ENCODE results near the gene ANGEL1.

The ANGEL1 gene

DNA sequence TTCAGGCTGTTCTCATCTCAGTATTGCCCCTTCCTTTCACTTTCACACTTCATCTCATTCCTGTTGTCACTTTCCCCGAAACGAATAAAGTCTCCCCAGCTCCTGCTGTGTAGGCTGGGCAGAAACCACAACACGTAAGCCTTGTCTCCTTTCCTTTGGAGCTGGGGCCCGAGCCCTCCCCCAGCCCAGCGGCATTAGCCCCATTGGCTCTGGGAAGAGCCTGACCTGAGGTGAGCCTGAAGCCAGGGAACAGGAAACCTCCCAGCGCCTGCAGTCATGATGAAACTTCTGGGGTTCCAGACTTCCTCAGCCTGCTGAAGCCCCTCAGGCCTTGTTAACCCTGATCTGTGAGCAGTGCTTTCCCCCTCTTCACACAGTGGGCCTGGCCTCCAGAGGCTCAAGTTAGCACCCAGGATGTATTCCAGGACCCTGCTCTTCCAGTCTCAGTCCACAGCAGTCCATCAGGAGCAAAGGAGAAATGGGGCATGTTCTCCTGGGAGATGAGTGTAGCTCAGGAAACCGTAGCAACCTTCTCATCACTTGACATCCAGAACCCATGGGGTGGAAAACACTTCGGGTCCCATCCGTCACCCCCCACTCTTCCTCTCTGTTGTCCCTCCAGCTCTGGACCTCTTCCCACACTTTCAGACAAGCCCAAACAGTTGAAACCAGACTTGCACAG, 29.7 kb downstream of the ANGEL1 start:
- H3K4me2 ChIP-seq (ENCODE audit: low read depth, low read length, poor library complexity, severe bottlenecking), result no peak overlapping the region
- no peaks in the 10 kb centered on the region for H3K27me3 ChIP-seq (ENCODE audit: low read length)
- H3K79me2 ChIP-seq (ENCODE audit: insufficient read depth, low read length), result no peaks in the 10 kb centered on the region
- H3K27ac ChIP-seq (ENCODE audit: low read depth, low read length), result no peak overlapping the region
- no peak overlapping the region for H3K4me3 ChIP-seq (ENCODE audit: insufficient read depth, low read length, poor library complexity, severe bottlenecking)
- H3K9ac ChIP-seq (ENCODE audit: low read length), result no peak overlapping the region
- H2AFZ ChIP-seq (ENCODE audit: low read depth, low read length, severe bottlenecking), result no peak overlapping the region
- no peaks in the 10 kb centered on the region for H3F3A ChIP-seq (ENCODE audit: insufficient read depth)
- TF ChIP-seq EZH2phosphoT487 (conservative IDR thresholded peaks at IDR 0.05; ENCODE audit: low read length), result no peak
- TF ChIP-seq, protein P1, sequence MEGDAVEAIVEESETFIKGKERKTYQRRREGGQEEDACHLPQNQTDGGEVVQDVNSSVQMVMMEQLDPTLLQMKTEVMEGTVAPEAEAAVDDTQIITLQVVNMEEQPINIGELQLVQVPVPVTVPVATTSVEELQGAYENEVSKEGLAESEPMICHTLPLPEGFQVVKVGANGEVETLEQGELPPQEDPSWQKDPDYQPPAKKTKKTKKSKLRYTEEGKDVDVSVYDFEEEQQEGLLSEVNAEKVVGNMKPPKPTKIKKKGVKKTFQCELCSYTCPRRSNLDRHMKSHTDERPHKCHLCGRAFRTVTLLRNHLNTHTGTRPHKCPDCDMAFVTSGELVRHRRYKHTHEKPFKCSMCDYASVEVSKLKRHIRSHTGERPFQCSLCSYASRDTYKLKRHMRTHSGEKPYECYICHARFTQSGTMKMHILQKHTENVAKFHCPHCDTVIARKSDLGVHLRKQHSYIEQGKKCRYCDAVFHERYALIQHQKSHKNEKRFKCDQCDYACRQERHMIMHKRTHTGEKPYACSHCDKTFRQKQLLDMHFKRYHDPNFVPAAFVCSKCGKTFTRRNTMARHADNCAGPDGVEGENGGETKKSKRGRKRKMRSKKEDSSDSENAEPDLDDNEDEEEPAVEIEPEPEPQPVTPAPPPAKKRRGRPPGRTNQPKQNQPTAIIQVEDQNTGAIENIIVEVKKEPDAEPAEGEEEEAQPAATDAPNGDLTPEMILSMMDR (IDR thresholded peaks at IDR 0.05; ENCODE audit: insufficient read depth, low read length, poor library complexity, severe bottlenecking), result no peak
- H4K20me1 ChIP-seq (ENCODE audit: low read depth, low read length), result no peaks in the 10 kb centered on the region
- no peaks in the 10 kb centered on the region for H3K9me3 ChIP-seq (ENCODE audit: insufficient read depth, low read length)
- no peaks in the 10 kb centered on the region for H3K9me2 ChIP-seq (replicated peaks; ENCODE audit: insufficient read depth, low read length)
- no peaks in the 10 kb centered on the region for H3K36me3 ChIP-seq (ENCODE audit: low read length)

DNA sequence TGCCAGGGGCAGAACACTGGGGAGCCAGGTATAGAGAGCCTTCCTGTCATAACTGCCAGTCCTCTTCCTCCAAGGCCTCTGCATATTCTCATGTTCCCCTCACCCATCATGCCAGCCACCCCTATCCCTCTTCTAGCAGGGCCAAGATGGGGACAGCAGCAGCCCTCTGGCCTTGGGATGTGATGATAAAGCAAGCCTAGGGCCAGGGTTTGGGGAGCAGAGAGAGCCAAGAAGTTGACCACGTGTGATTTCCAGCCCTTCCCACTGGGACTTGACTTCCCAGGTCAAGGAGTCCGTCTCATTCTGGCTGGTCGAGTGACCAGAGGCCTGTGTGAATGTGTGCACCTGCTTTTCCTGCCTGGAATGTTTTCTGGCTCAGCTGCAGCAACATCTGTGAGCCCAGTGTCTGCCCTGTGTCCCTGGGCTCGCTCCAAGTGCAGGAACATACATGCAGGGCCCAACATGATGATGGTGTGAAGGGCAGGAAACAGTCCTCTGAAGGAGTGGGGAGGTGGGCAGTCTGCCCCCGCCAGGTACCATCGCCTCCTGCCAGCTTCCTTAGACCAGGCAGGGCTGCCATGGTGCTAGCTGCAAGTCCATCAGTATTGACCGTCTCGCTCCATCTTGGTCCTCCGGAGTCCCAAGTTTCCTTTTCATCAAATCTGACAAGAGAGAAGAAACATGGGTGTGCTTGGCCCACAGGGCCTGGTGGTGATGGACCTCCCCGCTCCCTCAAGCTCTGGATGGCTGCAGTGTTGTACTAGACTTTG, 30.4 kb downstream of the ANGEL1 start:
- Histone ChIP-seq H2AFZ (ENCODE audit: low read depth, low read length, severe bottlenecking) (no peak overlapping the region), H3K9ac (ENCODE audit: low read length) (no peak overlapping the region), H3F3A (ENCODE audit: insufficient read depth) (no peaks in the 10 kb centered on the region), H3K4me2 (ENCODE audit: low read depth, low read length, poor library complexity, severe bottlenecking) (no peak overlapping the region), H3K27me3 (ENCODE audit: low read length) (no peaks in the 10 kb centered on the region), H3K36me3 (ENCODE audit: low read length) (no peaks in the 10 kb centered on the region), H3K9me2 (replicated peaks; ENCODE audit: insufficient read depth, low read length) (no peaks in the 10 kb centered on the region), H3K79me2 (ENCODE audit: insufficient read depth, low read length) (no peaks in the 10 kb centered on the region), H3K4me3 (ENCODE audit: insufficient read depth, low read length, poor library complexity, severe bottlenecking) (no peak overlapping the region), H4K20me1 (ENCODE audit: low read depth, low read length) (no peaks in the 10 kb centered on the region), H3K27ac (ENCODE audit: low read depth, low read length) (no peak overlapping the region), H3K9me3 (ENCODE audit: insufficient read depth, low read length) (no peaks in the 10 kb centered on the region)
- TF ChIP-seq, protein P1 (IDR thresholded peaks at IDR 0.05; ENCODE audit: insufficient read depth, low read length, poor library complexity, severe bottlenecking), result no peak
- no peak for TF ChIP-seq EZH2phosphoT487 (conservative IDR thresholded peaks at IDR 0.05; ENCODE audit: low read length)

DNA sequence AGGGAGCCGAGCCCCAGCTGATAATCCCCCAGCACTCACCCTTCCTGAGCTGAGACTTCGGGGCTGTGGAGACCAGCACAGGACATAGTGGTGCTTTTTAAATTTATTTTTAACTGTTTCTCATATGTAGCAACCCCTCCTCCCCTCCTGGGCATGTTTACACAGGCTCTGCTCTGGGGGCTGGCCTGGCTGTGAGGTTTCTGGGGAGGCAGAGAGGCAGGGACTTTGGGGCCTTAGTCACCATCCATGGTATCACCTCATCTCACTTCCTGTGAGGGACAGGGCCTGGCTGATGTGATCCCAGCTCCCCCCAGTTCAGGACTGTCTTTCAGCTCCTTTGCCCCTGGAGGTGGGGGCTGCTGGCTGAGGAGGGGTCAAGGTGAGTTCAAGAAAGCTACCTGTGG, 31.0 kb downstream of the ANGEL1 start:
- no peak overlapping the region for H3K27ac ChIP-seq (ENCODE audit: low read depth, low read length)
- no peaks in the 10 kb centered on the region for H3K79me2 ChIP-seq (ENCODE audit: insufficient read depth, low read length)

More for the DNA sequence above, 31.0 kb downstream of the ANGEL1 start:
- Histone ChIP-seq H3K4me2 (ENCODE audit: low read depth, low read length, poor library complexity, severe bottlenecking) (no peak overlapping the region), H2AFZ (ENCODE audit: low read depth, low read length, severe bottlenecking) (no peak overlapping the region), H3K9ac (ENCODE audit: low read length) (no peak overlapping the region), H3F3A (ENCODE audit: insufficient read depth) (no peaks in the 10 kb centered on the region), H3K36me3 (ENCODE audit: low read length) (no peaks in the 10 kb centered on the region), H3K9me2 (replicated peaks; ENCODE audit: insufficient read depth, low read length) (no peaks in the 10 kb centered on the region), H4K20me1 (ENCODE audit: low read depth, low read length) (no peaks in the 10 kb centered on the region), H3K4me3 (ENCODE audit: insufficient read depth, low read length, poor library complexity, severe bottlenecking) (no peak overlapping the region), H3K9me3 (ENCODE audit: insufficient read depth, low read length) (no peaks in the 10 kb centered on the region), H3K27me3 (ENCODE audit: low read length) (no peaks in the 10 kb centered on the region)
- no peak for TF ChIP-seq EZH2phosphoT487 (conservative IDR thresholded peaks at IDR 0.05; ENCODE audit: low read length)
- TF ChIP-seq, protein P1 (IDR thresholded peaks at IDR 0.05; ENCODE audit: insufficient read depth, low read length, poor library complexity, severe bottlenecking), result no peak
